Measurements from ENCODE around the gene ARHGEF7. TPM values are rescaled to one million over a fixed set of nuclear protein-coding genes. Genes with fewer than 3 reads are reported as not detected.

ARHGEF7 gene
- total RNA-seq, 1 experiment from 2014 or later = 47.3 TPM

- ATAC-seq (no peak), DNase-seq (ENCODE audit: low spot score) (no peak)
- Mint-ChIP-seq H3K27ac (no peak overlapping the region), H3K4me1 (peaks cover 11% of the 10 kb centered on the region), H3K4me3 (no peak overlapping the region), H3K27me3 (ENCODE audit: low read depth) (no peaks in the 10 kb centered on the region), H3K36me3 (peaks cover 36% of the 10 kb centered on the region), H3K9me3 (no peaks in the 10 kb centered on the region)
- POLR2A ChIA-PET = no interaction called here
- TF ChIP-seq NR3C1 (CRISPR knock-in tag; conservative IDR thresholded peaks at IDR 0.05; ENCODE audit: low read depth) = no peak
- no peak for TF ChIP-seq SP1 (CRISPR knock-in tag; conservative IDR thresholded peaks at IDR 0.05)
- TF ChIP-seq CREM (CRISPR knock-in tag; IDR thresholded peaks at IDR 0.05) = no peak
- TF ChIP-seq ZBTB21 (CRISPR knock-in tag; IDR thresholded peaks at IDR 0.05; ENCODE audit: borderline replicate concordance) = no peak
- TF ChIP-seq AFF4 (CRISPR knock-in tag; IDR thresholded peaks at IDR 0.05; ENCODE audit: borderline replicate concordance) = no peak
- TF ChIP-seq, protein P1, sequence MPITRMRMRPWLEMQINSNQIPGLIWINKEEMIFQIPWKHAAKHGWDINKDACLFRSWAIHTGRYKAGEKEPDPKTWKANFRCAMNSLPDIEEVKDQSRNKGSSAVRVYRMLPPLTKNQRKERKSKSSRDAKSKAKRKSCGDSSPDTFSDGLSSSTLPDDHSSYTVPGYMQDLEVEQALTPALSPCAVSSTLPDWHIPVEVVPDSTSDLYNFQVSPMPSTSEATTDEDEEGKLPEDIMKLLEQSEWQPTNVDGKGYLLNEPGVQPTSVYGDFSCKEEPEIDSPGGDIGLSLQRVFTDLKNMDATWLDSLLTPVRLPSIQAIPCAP (CRISPR knock-in tag; IDR thresholded peaks at IDR 0.05) = no peak
- TF ChIP-seq, protein P2, sequence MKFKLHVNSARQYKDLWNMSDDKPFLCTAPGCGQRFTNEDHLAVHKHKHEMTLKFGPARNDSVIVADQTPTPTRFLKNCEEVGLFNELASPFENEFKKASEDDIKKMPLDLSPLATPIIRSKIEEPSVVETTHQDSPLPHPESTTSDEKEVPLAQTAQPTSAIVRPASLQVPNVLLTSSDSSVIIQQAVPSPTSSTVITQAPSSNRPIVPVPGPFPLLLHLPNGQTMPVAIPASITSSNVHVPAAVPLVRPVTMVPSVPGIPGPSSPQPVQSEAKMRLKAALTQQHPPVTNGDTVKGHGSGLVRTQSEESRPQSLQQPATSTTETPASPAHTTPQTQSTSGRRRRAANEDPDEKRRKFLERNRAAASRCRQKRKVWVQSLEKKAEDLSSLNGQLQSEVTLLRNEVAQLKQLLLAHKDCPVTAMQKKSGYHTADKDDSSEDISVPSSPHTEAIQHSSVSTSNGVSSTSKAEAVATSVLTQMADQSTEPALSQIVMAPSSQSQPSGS (CRISPR knock-in tag; IDR thresholded peaks at IDR 0.05; ENCODE audit: borderline replicate concordance, low read depth) = no peak
- no peak for TF ChIP-seq ZNF121 (CRISPR knock-in tag; IDR thresholded peaks at IDR 0.05)
- TF ChIP-seq ZNF423 (CRISPR knock-in tag; IDR thresholded peaks at IDR 0.05) = no peak
- TF ChIP-seq FOXP1 (CRISPR knock-in tag; IDR thresholded peaks at IDR 0.05; ENCODE audit: borderline replicate concordance) = no peak
- TF ChIP-seq ARID4B (CRISPR knock-in tag; IDR thresholded peaks at IDR 0.05; ENCODE audit: borderline replicate concordance) = no peak
- no peak for TF ChIP-seq CBFB (CRISPR knock-in tag; IDR thresholded peaks at IDR 0.05; ENCODE audit: low read depth)
- TF ChIP-seq MXD4 (CRISPR knock-in tag; IDR thresholded peaks at IDR 0.05; ENCODE audit: borderline replicate concordance) = no peak
- no peak for TF ChIP-seq USF1 (CRISPR knock-in tag; IDR thresholded peaks at IDR 0.05)
- TF ChIP-seq ZNF263 (CRISPR knock-in tag; IDR thresholded peaks at IDR 0.05; ENCODE audit: low read depth) = no peak
- no peak for TF ChIP-seq ZNF219 (CRISPR knock-in tag; IDR thresholded peaks at IDR 0.05; ENCODE audit: borderline replicate concordance)
- no peak for TF ChIP-seq ZNF317 (CRISPR knock-in tag; IDR thresholded peaks at IDR 0.05; ENCODE audit: borderline replicate concordance, low read depth)
- TF ChIP-seq, protein P3, sequence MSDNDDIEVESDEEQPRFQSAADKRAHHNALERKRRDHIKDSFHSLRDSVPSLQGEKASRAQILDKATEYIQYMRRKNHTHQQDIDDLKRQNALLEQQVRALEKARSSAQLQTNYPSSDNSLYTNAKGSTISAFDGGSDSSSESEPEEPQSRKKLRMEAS (CRISPR knock-in tag; IDR thresholded peaks at IDR 0.05) = no peak
- CTCF ChIA-PET = interaction anchor here (1.0 kb wide), 1 partner anchor 156 kb away, joined by 3 read pairs; no protein-coding TSS in a partner anchor
Observed at GRCh38 chr13:111245576-111246384, 130.7 kb downstream of the ARHGEF7 start.
